GM12891 (cell line): ENCODE results near the gene PLK3.

Source experiments
- PAX5 ChIP-seq: IDR thresholded peaks from 2 replicates; pipeline ENCODE4 v1.6.1; 2011; ENCODE audit warnings: low read length, moderate library complexity, mild to moderate bottlenecking; ENCODE audit not compliant: insufficient read depth, severe bottlenecking
- POLR2A ChIP-seq: IDR thresholded peaks from 2 replicates; pipeline ENCODE4 v1.6.1; 2011; ENCODE audit warnings: low read depth, low read length, control low read depth
- POLR2AphosphoS5 ChIP-seq: IDR thresholded peaks from 2 replicates; pipeline ENCODE4 v1.6.1; 2011; ENCODE audit warnings: low read depth, low read length, control low read depth
- POU2F2 ChIP-seq: IDR thresholded peaks from 2 replicates; pipeline ENCODE4 v1.6.1; 2011; ENCODE audit warnings: low read depth, mild to moderate bottlenecking, control low read depth, low read length, moderate library complexity
- SPI1 ChIP-seq: IDR thresholded peaks from 2 replicates; pipeline ENCODE4 v1.6.1; 2011; ENCODE audit warnings: low read depth, low read length, control low read depth
- TAF1 ChIP-seq: IDR thresholded peaks from 2 replicates; pipeline ENCODE4 v1.6.1; 2011; ENCODE audit warnings: low read depth, low read length, control low read depth

- TF ChIP-seq POU2F2 (no peak), POLR2A (no peak), TAF1 (no peak), POLR2AphosphoS5 (no peak), SPI1 (no peak), PAX5 (no peak)
Measured at GRCh38 chr1:44792736-44793502, 7.3 kb upstream of the PLK3 start.
